HG03095 (cell line): ENCODE results near the gene CRYGB.
"Not testable (repeated sequence)": the region's sequence is repeated elsewhere in the genome, so short reads cannot be mapped to it uniquely, and the experiment has no call there.

Experiments
- ATAC-seq: cut with Tn5 transposase; IDR thresholded peaks from one replicate; pipeline ENCODE4 v1.9.1; 2021; ENCODE audit warnings: moderate library complexity; ENCODE audit not compliant: unreplicated experiment

Gene CRYGB

GRCh38 chr2:208118918-208119317, 27.0 kb downstream of the CRYGB start:
- ATAC-seq, result no peak

GRCh38 chr2:208117390-208117789, 28.6 kb downstream of the CRYGB start:
- ATAC-seq, result not testable (repeated sequence)

- no peak for ATAC-seq
Measured at GRCh38 chr2:208112969-208113368, 33.0 kb downstream of the CRYGB start.

- ATAC-seq, result not testable (repeated sequence)
Measured at GRCh38 chr2:208112273-208112745, 33.6 kb downstream of the CRYGB start.

GRCh38 chr2:208103616-208104015, 42.3 kb downstream of the CRYGB start:
- ATAC-seq, result no peak

- ATAC-seq, result no peak
Measured at GRCh38 chr2:208101716-208102631, 44.0 kb downstream of the CRYGB start.

- no peak for ATAC-seq
Measured at GRCh38 chr2:208099682-208100470, 46.1 kb downstream of the CRYGB start.

GRCh38 chr2:208098701-208099100, 47.3 kb downstream of the CRYGB start:
- ATAC-seq, result not testable (repeated sequence)

GRCh38 chr2:208098267-208098666, 47.7 kb downstream of the CRYGB start:
- no peak for ATAC-seq

- no peak for ATAC-seq
Measured at GRCh38 chr2:208097801-208098200, 48.2 kb downstream of the CRYGB start.

GRCh38 chr2:208097313-208097712, 48.6 kb downstream of the CRYGB start:
- ATAC-seq, result no peak

- no peak for ATAC-seq
Measured at GRCh38 chr2:208096080-208096479, 49.9 kb downstream of the CRYGB start.

GRCh38 chr2:208093128-208093527, 52.8 kb downstream of the CRYGB start:
- no peak for ATAC-seq
